ENCODE results near the gene KCNQ1. TPM values are rescaled to one million over a fixed set of nuclear protein-coding genes. Genes with fewer than 3 reads are reported as not detected.
A peak's percentile ranks its signal among the peaks of the same experiment; 100 is the strongest.

KCNQ1 gene
- polyA plus RNA-seq, 1 of the 3 experiments (the other 2 are of a cell fraction): 0.05 TPM

- WGBS (ENCODE audit: low lambda C conversion rate): 57% methylated on average over 4 of the region's 15 CpGs
- CTCF ChIA-PET: interaction anchor here (1.4 to 4.4 kb wide), 4 partner anchors 13 to 85 kb away, joined by 3 to 43 read pairs (median 26); no protein-coding TSS in a partner anchor
- Histone ChIP-seq H2AFZ (ENCODE audit: low read depth) (no peak overlapping the region), H3K27me3 (ENCODE audit: insufficient read depth) (no peaks in the 10 kb centered on the region; the same call in 1 of the 2 replicates), H3F3A (replicated peaks; ENCODE audit: insufficient read depth) (no peaks in the 10 kb centered on the region), H3K4me3 (ENCODE audit: low read depth in 2 of 2, low read length in 1 of 2) (no peak overlapping the region), H4K20me1 (ENCODE audit: insufficient read depth) (no peaks in the 10 kb centered on the region), H3K79me2 (ENCODE audit: insufficient read depth) (no peaks in the 10 kb centered on the region), H3K9me2 (no peaks in the 10 kb centered on the region), H3K4me2 (no peak overlapping the region), H3K36me3 (replicated peaks in 1 of 2; ENCODE audit: control insufficient read depth in 1 of 2, insufficient read depth in 2 of 2, low read length in 1 of 2) (no peaks in the 10 kb centered on the region), H3K9ac (no peak overlapping the region), H3K27ac (ENCODE audit: low read depth in 2 of 2, low read length in 1 of 2) (no peak overlapping the region), H3K9me3 (no peaks in the 10 kb centered on the region), H3K4me1 (ENCODE audit: control insufficient read depth in 1 of 2, insufficient read depth in 2 of 2, low read depth in 1 of 2, low read length in 1 of 2) (peaks cover 0 to 6% of the 10 kb centered on the region in 2 experiments; a peak in 1 of 4 replicates)
- peak; percentile 30 for DNase-seq
- POLR2A ChIA-PET: no interaction called here
- TF ChIP-seq ELF1 (IDR thresholded peaks at IDR 0.05): no peak
- TF ChIP-seq JUND (IDR thresholded peaks at IDR 0.05): no peak
- no peak for TF ChIP-seq SIN3A (IDR thresholded peaks at IDR 0.05; ENCODE audit: borderline replicate concordance, low read depth, low read length)
- TF ChIP-seq, protein P1, sequence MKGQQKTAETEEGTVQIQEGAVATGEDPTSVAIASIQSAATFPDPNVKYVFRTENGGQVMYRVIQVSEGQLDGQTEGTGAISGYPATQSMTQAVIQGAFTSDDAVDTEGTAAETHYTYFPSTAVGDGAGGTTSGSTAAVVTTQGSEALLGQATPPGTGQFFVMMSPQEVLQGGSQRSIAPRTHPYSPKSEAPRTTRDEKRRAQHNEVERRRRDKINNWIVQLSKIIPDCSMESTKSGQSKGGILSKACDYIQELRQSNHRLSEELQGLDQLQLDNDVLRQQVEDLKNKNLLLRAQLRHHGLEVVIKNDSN (IDR thresholded peaks at IDR 0.05; ENCODE audit: borderline replicate concordance, low read depth): no peak
- TF ChIP-seq IRF3 (IDR thresholded peaks at IDR 0.05; ENCODE audit: low read depth, low read length): no peak
- TF ChIP-seq RAD21 (IDR thresholded peaks at IDR 0.05; ENCODE audit: low read length): no peak
- TF ChIP-seq RXRA (IDR thresholded peaks at IDR 0.05; ENCODE audit: borderline replicate concordance, low read depth): no peak
Measured at GRCh38 chr11:2446590-2447252, 1.9 kb downstream of the KCNQ1 start.

- POLR2A ChIA-PET: no interaction called here
- H3K27ac ChIP-seq (ENCODE audit: low read depth in 2 of 2, low read length in 1 of 2): no peak overlapping the region
- no peak for TF ChIP-seq MAX (IDR thresholded peaks at IDR 0.05; ENCODE audit: low read depth)
- no peak for TF ChIP-seq IRF3 (IDR thresholded peaks at IDR 0.05; ENCODE audit: low read depth, low read length)
- TF ChIP-seq YY1 (IDR thresholded peaks at IDR 0.05; ENCODE audit: low read depth): no peak
- no peak for TF ChIP-seq TAF1 (IDR thresholded peaks at IDR 0.05; ENCODE audit: borderline replicate concordance, low read depth, low read length)
- TF ChIP-seq POLR2AphosphoS5 (IDR thresholded peaks at IDR 0.05; ENCODE audit: low read depth, low read length): no peak
- TF ChIP-seq ELF1 (IDR thresholded peaks at IDR 0.05): no peak
- no peak for TF ChIP-seq GATA2 (CRISPR knock-in tag; IDR thresholded peaks at IDR 0.05)
- TF ChIP-seq, protein P1 (IDR thresholded peaks at IDR 0.05; ENCODE audit: borderline replicate concordance, low read depth): no peak
- no peak for TF ChIP-seq FOXM1 (IDR thresholded peaks at IDR 0.05; ENCODE audit: low read depth)
- no peak for TF ChIP-seq USF2 (IDR thresholded peaks at IDR 0.05; ENCODE audit: borderline replicate concordance, low read depth, low read length)
- TF ChIP-seq RCOR1 (IDR thresholded peaks at IDR 0.05; ENCODE audit: low read length): no peak
- TF ChIP-seq SIN3A (IDR thresholded peaks at IDR 0.05; ENCODE audit: borderline replicate concordance, low read depth, low read length): no peak
- TF ChIP-seq FOSL2 (IDR thresholded peaks at IDR 0.05; ENCODE audit: borderline replicate concordance, low read depth): no peak
- TF ChIP-seq MXI1 (IDR thresholded peaks at IDR 0.05; ENCODE audit: low read depth, low read length): no peak
- TF ChIP-seq RXRA (IDR thresholded peaks at IDR 0.05; ENCODE audit: borderline replicate concordance, low read depth): no peak
- no peaks in the 10 kb centered on the region for H3K79me2 ChIP-seq (ENCODE audit: insufficient read depth)
- peaks cover 0 to 6% of the 10 kb centered on the region in 2 experiments; a peak in 1 of 4 replicates for H3K4me1 ChIP-seq (ENCODE audit: control insufficient read depth in 1 of 2, insufficient read depth in 2 of 2, low read depth in 1 of 2, low read length in 1 of 2)
- H2AFZ ChIP-seq (ENCODE audit: low read depth): no peak overlapping the region
- no peaks in the 10 kb centered on the region; the same call in 1 of the 2 replicates for H3K27me3 ChIP-seq (ENCODE audit: insufficient read depth)
- no peaks in the 10 kb centered on the region for H3K9me3 ChIP-seq
- no peaks in the 10 kb centered on the region for H3K9me2 ChIP-seq
- no peaks in the 10 kb centered on the region for H3F3A ChIP-seq (replicated peaks; ENCODE audit: insufficient read depth)
- H3K9ac ChIP-seq: no peak overlapping the region
- 58% methylated on average over 10 of the region's 12 CpGs for WGBS (ENCODE audit: low lambda C conversion rate)
- no peaks in the 10 kb centered on the region for H4K20me1 ChIP-seq (ENCODE audit: insufficient read depth)
- no peak for DNase-seq
- H3K4me3 ChIP-seq (ENCODE audit: low read depth in 2 of 2, low read length in 1 of 2): no peak overlapping the region
- H3K36me3 ChIP-seq (replicated peaks in 1 of 2; ENCODE audit: control insufficient read depth in 1 of 2, insufficient read depth in 2 of 2, low read length in 1 of 2): no peaks in the 10 kb centered on the region
- CTCF ChIA-PET: interaction anchor here (0.9 to 4.4 kb wide), 5 partner anchors 12 to 85 kb away, joined by 3 to 31 read pairs (median 4); no protein-coding TSS in a partner anchor
- H3K4me2 ChIP-seq: no peak overlapping the region
Measured at GRCh38 chr11:2447253-2447950, 2.6 kb downstream of the KCNQ1 start.

Measured in SK-N-SH (cell line).